B cell (primary cell): Measurements from ENCODE around the gene CCDC8. TPM values are rescaled to one million over a fixed set of nuclear protein-coding genes. Genes with fewer than 3 reads are reported as not detected.

Experiments
- ATAC-seq: fragments of 200-7000 bp; cut with Tn5 transposase; one replicate; pipeline ENCODE4 v1.10.0; 2021; ENCODE audit warnings: low read depth, mild to moderate bottlenecking, moderate number of reproducible peaks, moderate library complexity
- CTCF ChIA-PET: fragments of 350-600 bp; sonication (Branson Sonifier 250); formaldehyde crosslinking; loops from one replicate; lab custom pipeline; 2021; ENCODE audit warnings: antibody characterized with exemption, inconsistent platforms; lab: Charles Lee
- POLR2A ChIA-PET: fragments of 350-600 bp; sonication (Branson Sonifier 250); formaldehyde crosslinking; loops from one replicate; lab custom pipeline; 2021; ENCODE audit warnings: antibody characterized with exemption; lab: Charles Lee
- DNase-seq: peaks from one replicate; pipeline ENCODE4 v3.0.0; 2013
- H2AFZ ChIP-seq: 2 replicates; pipeline ENCODE4 v1.6.1; 2012; ENCODE audit warnings: mild to moderate bottlenecking, low read depth, low read length; ENCODE audit not compliant: insufficient read depth, poor library complexity, severe bottlenecking
- H3K27ac ChIP-seq, 2 donors: 1 replicate in 1 of 2; 2 replicates in 1 of 2; pipeline ENCODE4 v1.5.1; 2012 to 2013; ENCODE audit warnings: low read length in 2 of 2, mild to moderate bottlenecking in 2 of 2, moderate library complexity in 1 of 2
- H3K27me3 ChIP-seq, 4 experiments: fragments of 200-600 bp in 1 of 4; sonication (generic) in 1 of 4; replicated peaks in 1 of 4; 1 replicate in 2 of 4; 2 replicates in 2 of 4; pipeline versions ENCODE4 v1.6.1 to v1.7.0; 2013 to 2016; ENCODE audit warnings: low read length in 3 of 4, mild to moderate bottlenecking in 2 of 4, mixed read lengths in 1 of 4, moderate library complexity in 1 of 4; ENCODE audit not compliant: insufficient read depth in 4 of 4, control insufficient read depth in 3 of 4; ENCODE audit errors: control extremely low read depth in 1 of 4
- H3K36me3 ChIP-seq, 2 experiments: replicated peaks in 1 of 2; 1 replicate in 1 of 2; 2 replicates in 1 of 2; pipeline versions ENCODE4 v1.6.1 to v1.7.1; 2013; ENCODE audit warnings: low read length in 1 of 2; ENCODE audit not compliant: insufficient read depth in 2 of 2, control insufficient read depth in 1 of 2; ENCODE audit errors: control extremely low read depth in 1 of 2, extremely low read depth in 1 of 2
- H3K4me1 ChIP-seq, 2 donors: fragments of 200-600 bp in 1 of 2; sonication (generic) in 1 of 2; 1 replicate in 1 of 2; 2 replicates in 1 of 2; pipeline versions ENCODE4 v1.5.1 to v1.6.1; 2013 to 2017; ENCODE audit warnings: low read length in 2 of 2; ENCODE audit not compliant: control insufficient read depth in 2 of 2, insufficient read depth in 2 of 2
- H3K4me2 ChIP-seq: replicated peaks from 2 replicates; pipeline ENCODE3; 2012; ENCODE audit warnings: mild to moderate bottlenecking, low read depth, low read length; ENCODE audit not compliant: poor library complexity, severe bottlenecking
- H3K4me3 ChIP-seq, 5 experiments: fragments of 200-600 bp in 1 of 5; sonication (generic) in 1 of 5; 1 replicate in 3 of 5; 2 replicates in 2 of 5; pipeline versions ENCODE4 v1.5.1 to v1.7.0; 2011 to 2016; ENCODE audit warnings: low read length in 4 of 5, mild to moderate bottlenecking in 4 of 5, low read depth in 2 of 5, control low read depth in 1 of 5, moderate library complexity in 1 of 5; ENCODE audit not compliant: insufficient read depth in 1 of 5; ENCODE audit errors: control extremely low read depth in 1 of 5, extremely low read depth in 1 of 5
- H3K79me2 ChIP-seq: fragments of 200-600 bp; sonication (generic); one replicate; pipeline ENCODE4 v1.6.0; 2016; ENCODE audit warnings: low read length; ENCODE audit not compliant: control insufficient read depth, insufficient read depth
- H3K9ac ChIP-seq: fragments of 200-600 bp; sonication (generic); 2 replicates; pipeline ENCODE4 v1.6.1; 2017; ENCODE audit warnings: mild to moderate bottlenecking, low read length, moderate library complexity
- H3K9me3 ChIP-seq, 3 donors: one replicate each; pipeline versions ENCODE4 v1.6.1 to v1.7.1; 2013; ENCODE audit warnings: low read length in 2 of 3; ENCODE audit not compliant: control insufficient read depth in 2 of 3, insufficient read depth in 1 of 3; ENCODE audit errors: control extremely low read depth in 1 of 3
- H4K20me1 ChIP-seq: 2 replicates; pipeline ENCODE4 v1.6.0; 2012; ENCODE audit warnings: mild to moderate bottlenecking, low read length; ENCODE audit not compliant: insufficient read depth, control insufficient read depth, poor library complexity, severe bottlenecking
- H3K27ac Mint-ChIP-seq: one replicate; pipeline ENCODE4 v1.8.0; 2021; ENCODE audit warnings: mixed read lengths
- H3K27me3 Mint-ChIP-seq: one replicate; pipeline ENCODE4 v1.8.0; 2021; ENCODE audit warnings: mixed read lengths
- H3K4me1 Mint-ChIP-seq: one replicate; pipeline ENCODE4 v1.8.0; 2021; ENCODE audit warnings: mixed read lengths
- H3K4me3 Mint-ChIP-seq: one replicate; pipeline ENCODE4 v1.8.0; 2021; ENCODE audit warnings: mixed read lengths
- H3K9me3 Mint-ChIP-seq: one replicate; pipeline ENCODE4 v1.8.0; 2022; ENCODE audit warnings: mixed read lengths; ENCODE audit not compliant: insufficient read depth
- EZH2 ChIP-seq: IDR thresholded peaks from 2 replicates; pipeline ENCODE4 v1.6.1; 2012; ENCODE audit warnings: borderline replicate concordance, low read depth, mild to moderate bottlenecking, moderate library complexity, low read length; ENCODE audit not compliant: insufficient read depth, poor library complexity, severe bottlenecking
- WGBS: methylation state at CpG from one replicate; pipeline ENCODE4 v1.1.5; 2013; ENCODE audit warnings: missing lambda C conversion rate; ENCODE audit not compliant: insufficient coverage; 5-methylcytosine and 5-hydroxymethylcytosine counted together
- intact Hi-C: fragments of 100-400 bp; cut with micrococcal nuclease; formaldehyde crosslinking; loops from one replicate; pipeline ENCODE4 v1.10.0; 2022
- polyA plus RNA-seq: library from polyadenylated mRNA; depleted of rRNA; stranded (reverse); fragments of >200 nt; gene quantifications from 2 replicates; pipeline ENCODE4 v1.2.3, GENCODE V29; 2012
- total RNA-seq, 2 donors: library from RNA; stranded (reverse); fragments of 120-200 nt in 1 of 2; gene quantifications; 1 replicate in 1 of 2; 2 replicates in 1 of 2; pipeline versions ENCODE4 v1.2.3 to v1.2.4, GENCODE V29; 2013 to 2022
- TF ChIP-seq, protein P1 (sequence below): fragments of 200-600 bp; IDR thresholded peaks from one replicate; pipeline ENCODE4 v1.8.0; 2022; ENCODE audit warnings: antibody characterized with exemption, mild to moderate bottlenecking

CCDC8 gene
- total and polyA plus RNA-seq, 2 donors (not counting 1 experiment from before 2014, with no cell fraction given), result not detected

DNA sequence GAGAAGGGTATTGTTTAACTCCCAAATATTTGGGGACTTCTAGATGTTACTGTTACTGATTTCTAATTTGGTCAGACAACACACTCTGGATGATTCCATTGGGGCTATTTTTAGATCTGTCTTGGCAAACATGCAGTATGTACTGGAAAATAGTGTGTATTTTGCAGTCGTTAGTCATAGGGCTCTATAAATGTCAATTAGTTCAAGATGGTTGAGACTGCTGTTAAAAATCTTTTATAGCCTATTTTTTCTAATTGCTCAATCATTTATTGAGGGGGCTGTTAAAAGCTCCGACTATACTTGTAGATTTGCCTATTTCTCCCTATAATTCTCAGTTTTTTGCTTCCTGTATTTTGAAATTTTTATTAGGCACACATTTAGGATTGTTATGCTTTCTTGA, 35.1 kb downstream of the CCDC8 start:
- peaks cover 19% of the 10 kb centered on the region for H3K79me2 ChIP-seq
- H3K4me1 Mint-ChIP-seq, result peaks cover 5% of the 10 kb centered on the region
- H3K4me1 ChIP-seq, result no peaks in the 10 kb centered on the region
- H3K9ac ChIP-seq, result no peak overlapping the region
- H2AFZ ChIP-seq, result no peak overlapping the region
- WGBS, result no CpG with 5 or more reads among the region's 2 CpGs
- H3K27me3 ChIP-seq, result no peaks in the 10 kb centered on the region
- ATAC-seq (no peak), DNase-seq (no peak)
- no peak overlapping the region for H3K4me3 ChIP-seq
- H4K20me1 ChIP-seq, result peaks cover 15% of the 10 kb centered on the region
- peaks cover 0 to 54% of the 10 kb centered on the region in 2 experiments for H3K36me3 ChIP-seq
- no peak overlapping the region for H3K27ac ChIP-seq
- no peaks in the 10 kb centered on the region for H3K27me3 Mint-ChIP-seq
- ChIA-PET CTCF (interaction anchor here (1.1 kb wide), 1 partner anchor 17 kb away, joined by 3 read pairs; no protein-coding TSS in a partner anchor), POLR2A (no interaction called here)
- H3K4me2 ChIP-seq, result no peak overlapping the region
- H3K27ac Mint-ChIP-seq, result no peak overlapping the region
- H3K9me3 ChIP-seq, result no peaks in the 10 kb centered on the region
- H3K4me3 Mint-ChIP-seq, result no peak overlapping the region
- H3K9me3 Mint-ChIP-seq, result no peaks in the 10 kb centered on the region
- intact Hi-C loops, result no loop called here
- no peak for TF ChIP-seq EZH2
- TF ChIP-seq, protein P1, sequence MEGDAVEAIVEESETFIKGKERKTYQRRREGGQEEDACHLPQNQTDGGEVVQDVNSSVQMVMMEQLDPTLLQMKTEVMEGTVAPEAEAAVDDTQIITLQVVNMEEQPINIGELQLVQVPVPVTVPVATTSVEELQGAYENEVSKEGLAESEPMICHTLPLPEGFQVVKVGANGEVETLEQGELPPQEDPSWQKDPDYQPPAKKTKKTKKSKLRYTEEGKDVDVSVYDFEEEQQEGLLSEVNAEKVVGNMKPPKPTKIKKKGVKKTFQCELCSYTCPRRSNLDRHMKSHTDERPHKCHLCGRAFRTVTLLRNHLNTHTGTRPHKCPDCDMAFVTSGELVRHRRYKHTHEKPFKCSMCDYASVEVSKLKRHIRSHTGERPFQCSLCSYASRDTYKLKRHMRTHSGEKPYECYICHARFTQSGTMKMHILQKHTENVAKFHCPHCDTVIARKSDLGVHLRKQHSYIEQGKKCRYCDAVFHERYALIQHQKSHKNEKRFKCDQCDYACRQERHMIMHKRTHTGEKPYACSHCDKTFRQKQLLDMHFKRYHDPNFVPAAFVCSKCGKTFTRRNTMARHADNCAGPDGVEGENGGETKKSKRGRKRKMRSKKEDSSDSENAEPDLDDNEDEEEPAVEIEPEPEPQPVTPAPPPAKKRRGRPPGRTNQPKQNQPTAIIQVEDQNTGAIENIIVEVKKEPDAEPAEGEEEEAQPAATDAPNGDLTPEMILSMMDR, result no peak

DNA sequence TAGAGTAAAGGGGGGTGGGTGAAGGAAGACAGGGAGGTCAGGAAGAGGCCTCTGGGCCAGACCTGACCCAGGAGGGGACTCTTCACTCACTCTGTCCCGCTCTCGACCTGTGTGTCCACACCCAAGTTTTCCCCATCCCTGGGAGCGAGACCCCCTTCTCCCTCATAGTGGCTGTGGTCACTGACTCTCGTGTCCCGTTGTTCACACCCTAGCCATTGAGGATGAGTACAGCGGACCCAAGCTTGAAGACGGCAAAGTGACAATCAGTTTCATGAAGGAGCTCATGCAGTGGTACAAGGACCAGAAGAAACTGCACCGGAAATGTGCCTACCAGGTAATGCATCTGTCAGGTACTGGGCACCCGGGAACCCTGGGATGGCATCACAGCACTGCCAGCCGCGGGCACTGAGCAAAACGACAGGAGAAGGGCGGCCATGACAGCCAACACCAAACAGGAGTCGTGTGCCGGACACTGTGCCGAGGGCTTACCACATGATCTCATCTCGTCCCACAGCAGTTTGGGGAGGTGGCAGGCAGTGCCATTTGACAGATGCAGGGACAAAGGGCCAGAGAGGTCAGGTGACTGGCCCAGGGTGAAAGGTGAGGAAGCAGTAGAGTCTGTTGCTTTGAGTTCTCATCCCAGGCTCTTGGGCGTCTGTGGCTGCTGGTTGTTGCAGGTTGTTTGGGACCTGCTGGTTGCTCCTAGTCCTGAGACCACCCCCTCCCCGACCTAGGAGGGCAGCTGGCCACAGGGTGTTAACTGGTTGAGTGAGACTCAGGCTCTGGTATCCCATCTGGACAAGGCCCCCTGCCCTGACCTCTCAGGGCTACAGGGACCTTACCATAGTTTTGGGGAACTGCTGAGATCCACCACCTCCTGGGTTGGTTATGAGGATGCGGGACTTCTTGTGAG, 36.9 kb downstream of the CCDC8 start:
- ChIA-PET CTCF (interaction anchor here (0.5 to 0.8 kb wide), 3 partner anchors 19 to 27 kb away, joined by 3 read pairs; no protein-coding TSS in a partner anchor), POLR2A (no interaction called here)
- H3K9me3 ChIP-seq, result no peaks in the 10 kb centered on the region
- no peak for TF ChIP-seq EZH2
- TF ChIP-seq, protein P1, result no peak
- H3K4me3 ChIP-seq, result no peak overlapping the region
- DNase-seq (no peak), ATAC-seq (no peak)
- H3K36me3 ChIP-seq, result peaks cover 0 to 46% of the 10 kb centered on the region in 2 experiments
- H3K9ac ChIP-seq, result no peak overlapping the region
- H3K4me2 ChIP-seq, result no peak overlapping the region
- Mint-ChIP-seq H3K4me1 (peaks cover 6% of the 10 kb centered on the region), H3K9me3 (no peaks in the 10 kb centered on the region), H3K4me3 (no peak overlapping the region), H3K27me3 (no peaks in the 10 kb centered on the region), H3K27ac (no peak overlapping the region)
- H3K27me3 ChIP-seq, result no peaks in the 10 kb centered on the region
- intact Hi-C loops, result no loop called here
- peaks cover 30% of the 10 kb centered on the region for H4K20me1 ChIP-seq
- peaks cover 34% of the 10 kb centered on the region for H3K79me2 ChIP-seq
- H2AFZ ChIP-seq, result no peak overlapping the region
- no peak overlapping the region for H3K27ac ChIP-seq
- 99% methylated on average over 19 of the region's 20 CpGs for WGBS
- no peaks in the 10 kb centered on the region for H3K4me1 ChIP-seq
